ENCODE results near the gene APBA2.

The APBA2 gene

DNA sequence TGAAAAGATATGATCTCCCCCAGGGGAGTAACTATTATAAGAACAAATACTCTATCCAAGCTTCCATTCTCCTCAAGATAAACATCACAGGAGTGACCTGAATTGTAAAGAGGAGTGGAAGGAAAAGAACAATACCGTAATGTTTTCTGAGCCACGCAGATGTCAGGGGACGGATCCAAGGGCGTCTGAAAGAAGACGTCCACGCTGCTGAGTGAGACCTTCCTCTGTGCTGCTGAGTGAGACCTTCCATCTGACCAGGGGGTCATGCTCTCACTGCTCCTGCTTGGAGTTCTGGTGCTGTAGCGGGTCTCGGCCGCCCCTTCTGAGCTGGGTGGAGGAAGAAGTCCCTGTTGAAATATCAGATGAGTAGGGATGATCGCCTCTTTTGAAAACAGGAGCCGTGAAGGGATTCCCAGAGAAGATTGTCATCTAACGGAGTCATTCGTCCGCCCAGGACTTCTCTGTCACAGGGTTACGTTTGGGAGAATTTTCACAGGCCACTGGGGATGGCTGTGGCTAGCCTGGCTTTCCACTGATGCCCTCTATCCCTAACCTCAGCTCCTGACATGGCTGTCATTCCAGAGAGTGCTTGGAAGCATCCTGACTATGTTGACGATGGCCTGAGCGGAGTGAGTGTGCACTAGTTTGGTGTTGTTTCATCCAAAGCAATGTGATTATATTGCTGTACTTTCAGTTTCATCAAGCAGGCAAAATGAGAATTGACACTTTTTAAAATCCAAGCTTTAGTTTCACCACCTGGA lies 184.9 kb downstream of the APBA2 start:
- no peak for DNase-seq (ENCODE audit: low spot score)
- in situ Hi-C loops (cut with MboI; ENCODE audit: low pct_unique_long_range_greater_than_20kb, low sequenced_read_pairs, unreplicated experiment), result no loop called here
- TF ChIP-seq, protein P1, sequence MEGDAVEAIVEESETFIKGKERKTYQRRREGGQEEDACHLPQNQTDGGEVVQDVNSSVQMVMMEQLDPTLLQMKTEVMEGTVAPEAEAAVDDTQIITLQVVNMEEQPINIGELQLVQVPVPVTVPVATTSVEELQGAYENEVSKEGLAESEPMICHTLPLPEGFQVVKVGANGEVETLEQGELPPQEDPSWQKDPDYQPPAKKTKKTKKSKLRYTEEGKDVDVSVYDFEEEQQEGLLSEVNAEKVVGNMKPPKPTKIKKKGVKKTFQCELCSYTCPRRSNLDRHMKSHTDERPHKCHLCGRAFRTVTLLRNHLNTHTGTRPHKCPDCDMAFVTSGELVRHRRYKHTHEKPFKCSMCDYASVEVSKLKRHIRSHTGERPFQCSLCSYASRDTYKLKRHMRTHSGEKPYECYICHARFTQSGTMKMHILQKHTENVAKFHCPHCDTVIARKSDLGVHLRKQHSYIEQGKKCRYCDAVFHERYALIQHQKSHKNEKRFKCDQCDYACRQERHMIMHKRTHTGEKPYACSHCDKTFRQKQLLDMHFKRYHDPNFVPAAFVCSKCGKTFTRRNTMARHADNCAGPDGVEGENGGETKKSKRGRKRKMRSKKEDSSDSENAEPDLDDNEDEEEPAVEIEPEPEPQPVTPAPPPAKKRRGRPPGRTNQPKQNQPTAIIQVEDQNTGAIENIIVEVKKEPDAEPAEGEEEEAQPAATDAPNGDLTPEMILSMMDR (IDR thresholded peaks at IDR 0.05; ENCODE audit: extremely low read depth, insufficient read depth, missing control alignments), result no peak

DNA sequence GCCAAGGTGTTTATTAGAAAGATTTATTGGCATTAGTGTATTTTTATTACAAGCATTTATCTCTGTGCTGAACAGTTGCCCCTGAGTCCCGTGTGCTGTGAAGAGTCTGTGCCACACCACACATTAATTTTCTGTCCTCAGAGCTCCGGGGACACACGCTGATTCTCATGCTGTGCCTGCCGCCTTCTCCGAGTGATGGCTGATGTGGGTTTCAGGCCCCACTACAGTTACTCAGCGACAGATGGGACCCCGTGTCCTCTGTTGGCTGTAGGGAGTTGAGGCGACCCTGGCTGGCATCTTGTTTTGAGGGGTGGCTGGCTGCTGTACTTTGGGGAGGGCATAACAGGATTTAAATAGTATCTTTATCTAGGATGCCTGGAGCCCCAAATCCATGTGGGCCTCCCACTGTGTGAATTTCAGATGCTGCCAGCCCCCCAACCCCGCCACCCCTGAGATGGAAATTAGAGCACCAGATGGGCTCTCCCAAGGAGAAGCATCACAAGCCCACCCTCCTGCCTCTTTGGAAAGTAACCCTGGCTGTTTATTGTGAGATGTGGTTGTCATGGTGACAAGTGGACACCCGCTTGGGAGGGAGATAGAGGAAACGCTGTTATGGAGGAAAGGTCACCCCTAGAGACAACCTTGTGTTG lies 185.6 kb downstream of the APBA2 start:
- in situ Hi-C loops (cut with MboI; ENCODE audit: low pct_unique_long_range_greater_than_20kb, low sequenced_read_pairs, unreplicated experiment), result no loop called here
- DNase-seq (ENCODE audit: low spot score), result no peak
- TF ChIP-seq, protein P1 (IDR thresholded peaks at IDR 0.05; ENCODE audit: extremely low read depth, insufficient read depth, missing control alignments), result no peak

DNA sequence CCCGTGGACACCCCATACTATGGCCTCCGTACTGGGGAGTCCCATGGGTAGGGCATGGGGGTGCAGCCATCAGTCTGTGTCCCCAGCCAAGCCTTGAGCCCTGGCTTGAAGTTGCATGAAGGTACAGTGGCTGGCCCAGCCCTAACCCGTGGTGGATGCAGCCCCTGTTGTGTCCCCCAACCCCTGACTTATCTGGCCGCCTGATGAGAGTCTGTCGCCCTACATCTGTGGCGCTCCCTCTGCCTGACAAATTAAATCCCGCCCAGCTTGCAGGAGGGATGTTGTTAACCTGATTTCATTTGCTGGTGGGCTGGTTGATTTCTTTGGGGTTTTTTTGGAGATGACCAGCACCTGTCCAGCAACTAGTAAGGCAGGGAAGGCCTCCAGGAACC lies 186.1 kb downstream of the APBA2 start:
- TF ChIP-seq, protein P1 (IDR thresholded peaks at IDR 0.05; ENCODE audit: extremely low read depth, insufficient read depth, missing control alignments), result no peak
- DNase-seq (ENCODE audit: low spot score), result no peak
- in situ Hi-C loops (cut with MboI; ENCODE audit: low pct_unique_long_range_greater_than_20kb, low sequenced_read_pairs, unreplicated experiment), result no loop called here

- TF ChIP-seq, protein P1 (IDR thresholded peaks at IDR 0.05; ENCODE audit: extremely low read depth, insufficient read depth, missing control alignments), result no peak
- no peak for DNase-seq (ENCODE audit: low spot score)
- in situ Hi-C loops (cut with MboI; ENCODE audit: low pct_unique_long_range_greater_than_20kb, low sequenced_read_pairs, unreplicated experiment), result no loop called here
Observed at GRCh38 chr15:29072444-29072843, 186.7 kb downstream of the APBA2 start.

GRCh38 chr15:29074045-29074444 lies 188.3 kb downstream of the APBA2 start:
- in situ Hi-C loops (cut with MboI; ENCODE audit: low pct_unique_long_range_greater_than_20kb, low sequenced_read_pairs, unreplicated experiment), result no loop called here
- no peak for DNase-seq (ENCODE audit: low spot score)
- TF ChIP-seq, protein P1 (IDR thresholded peaks at IDR 0.05; ENCODE audit: extremely low read depth, insufficient read depth, missing control alignments), result no peak

DNA sequence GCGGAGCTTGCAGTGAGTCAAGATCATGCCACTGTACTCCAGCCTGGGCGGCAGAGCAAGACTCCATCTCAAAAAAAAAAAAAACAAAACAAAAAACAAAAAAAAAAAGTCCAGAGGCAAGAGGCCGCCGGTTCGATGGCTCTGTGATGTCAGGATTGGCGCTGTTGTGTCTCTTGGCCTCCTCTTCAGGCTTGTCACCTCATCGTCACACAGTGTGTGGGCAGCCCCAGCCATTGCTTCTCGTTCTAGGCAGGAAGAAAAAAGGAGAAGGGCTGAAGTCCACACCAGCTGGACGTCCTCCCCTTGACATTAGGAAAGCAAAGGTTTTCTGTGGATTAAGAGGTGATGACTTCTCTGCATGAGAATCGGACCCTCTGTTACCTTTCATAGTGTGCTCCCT lies 192.8 kb downstream of the APBA2 start:
- no peak for DNase-seq (ENCODE audit: low spot score)
- TF ChIP-seq, protein P1 (IDR thresholded peaks at IDR 0.05; ENCODE audit: extremely low read depth, insufficient read depth, missing control alignments), result no peak
- in situ Hi-C loops (cut with MboI; ENCODE audit: low pct_unique_long_range_greater_than_20kb, low sequenced_read_pairs, unreplicated experiment), result no loop called here

Measured in GM13977 (cell line).